Measurements from ENCODE around the gene SYP.

- TF ChIP-seq CTCF (IDR thresholded peaks at IDR 0.05) (no peak), EP300 (IDR thresholded peaks at IDR 0.05) (no peak)
These were observed 46.5 kb upstream of the SYP start for GRCh38 chrX:49246541-49246940.

Measured in ovary (tissue), 3 donors.